HG03457 (cell line): ENCODE results near the gene CCNQ.

Experiments
- ATAC-seq: cut with Tn5 transposase; IDR thresholded peaks from one replicate; pipeline ENCODE4 v1.9.1; 2021; ENCODE audit warnings: moderate number of reproducible peaks; ENCODE audit not compliant: unreplicated experiment

CCNQ gene

GRCh38 chrX:153539979-153540358 is 59.0 kb downstream of the CCNQ start:
- no peak for ATAC-seq

DNA sequence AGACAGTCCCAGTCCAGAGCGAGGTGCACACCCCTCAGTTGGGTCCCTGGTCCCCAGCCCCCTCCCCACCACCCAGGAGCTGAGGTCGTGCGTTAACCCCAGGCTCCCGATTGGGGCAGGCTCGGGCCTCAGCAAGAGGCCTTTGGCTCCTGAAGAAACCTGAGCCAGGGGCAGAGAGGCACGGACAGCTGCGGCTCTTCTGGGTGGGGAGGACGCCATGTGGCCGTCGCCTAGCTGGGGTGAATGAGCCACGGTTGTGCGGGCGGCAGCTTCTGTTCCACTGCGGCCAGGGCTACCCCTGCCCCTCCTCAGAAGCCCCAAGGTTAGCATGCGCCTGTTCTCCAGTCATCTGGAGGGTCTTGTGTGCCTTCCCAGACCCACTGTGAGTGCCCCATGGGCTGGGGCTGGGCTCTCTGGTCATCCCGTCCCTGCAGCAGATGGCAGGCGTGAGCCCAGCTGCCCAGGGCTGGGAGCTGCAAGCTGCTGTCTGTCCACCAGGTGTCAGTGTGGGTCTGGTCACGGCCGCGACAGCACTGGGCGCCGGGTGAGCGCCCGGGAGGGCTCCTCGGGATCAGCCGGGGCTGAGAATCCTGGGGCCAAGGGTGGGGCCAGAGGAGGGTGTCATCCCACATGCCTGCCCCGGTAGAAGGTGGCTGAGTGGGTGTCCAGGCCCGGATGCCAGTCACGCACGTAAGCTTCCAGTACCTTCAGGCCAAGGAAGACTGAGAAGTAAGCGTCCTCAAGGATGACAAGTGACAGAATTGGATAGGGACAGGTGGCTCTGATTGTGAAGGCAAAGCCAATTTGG is 59.6 kb downstream of the CCNQ start:
- no peak for ATAC-seq

GRCh38 chrX:153538424-153538823 is 60.5 kb downstream of the CCNQ start:
- ATAC-seq = no peak
